GM19035 (cell line): ENCODE data around the gene POLR2M.

ENCODE experiments used
- ATAC-seq: cut with Tn5 transposase; IDR thresholded peaks from one replicate; pipeline ENCODE4 v1.9.1; 2021; ENCODE audit not compliant: unreplicated experiment

Gene POLR2M

DNA sequence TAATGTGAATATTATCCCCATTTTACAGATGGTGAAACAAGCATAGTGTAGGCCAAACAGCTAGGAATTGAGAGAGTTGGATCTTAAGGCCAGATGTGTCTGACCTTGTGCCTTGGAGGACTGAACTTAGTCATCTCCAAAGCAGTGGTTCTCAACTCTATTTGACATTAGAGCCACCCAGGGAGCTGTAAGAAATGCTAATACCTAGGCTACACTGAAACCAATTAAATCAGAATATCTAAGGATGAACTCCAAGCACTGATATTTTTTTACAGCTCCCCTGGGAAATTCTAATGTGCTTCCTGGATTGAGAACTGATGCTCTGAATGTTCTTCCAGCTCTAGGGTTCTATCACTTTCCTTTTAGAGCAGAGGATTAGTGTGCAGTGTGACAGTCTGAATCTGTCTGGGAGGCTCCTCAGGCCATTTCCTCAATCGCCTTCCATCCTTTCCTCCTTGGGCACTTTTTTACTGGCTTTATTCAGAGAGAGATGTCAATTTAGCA, 32.3 kb downstream of the POLR2M start:
- no peak for ATAC-seq

GRCh38 chr15:57740048-57740447, 33.5 kb downstream of the POLR2M start:
- no peak for ATAC-seq

DNA sequence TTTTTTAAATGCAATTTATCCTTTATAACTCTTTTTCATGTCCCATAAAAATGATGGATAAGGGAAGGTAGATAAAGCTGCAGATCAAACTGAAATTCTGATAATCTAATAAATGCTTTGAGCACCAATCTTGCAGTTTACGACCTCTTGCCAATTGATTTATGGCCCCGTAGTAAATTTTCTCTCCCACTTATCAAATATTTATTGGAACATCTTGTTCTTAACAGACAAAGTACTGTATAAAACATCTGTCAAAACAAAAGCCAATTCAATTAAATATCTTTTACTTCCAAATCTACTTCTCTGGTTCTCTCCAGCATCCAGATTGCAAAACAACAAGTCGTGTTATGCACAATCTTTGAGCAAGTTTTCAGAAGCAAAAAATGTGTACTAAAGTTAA, 34.6 kb downstream of the POLR2M start:
- no peak for ATAC-seq

DNA sequence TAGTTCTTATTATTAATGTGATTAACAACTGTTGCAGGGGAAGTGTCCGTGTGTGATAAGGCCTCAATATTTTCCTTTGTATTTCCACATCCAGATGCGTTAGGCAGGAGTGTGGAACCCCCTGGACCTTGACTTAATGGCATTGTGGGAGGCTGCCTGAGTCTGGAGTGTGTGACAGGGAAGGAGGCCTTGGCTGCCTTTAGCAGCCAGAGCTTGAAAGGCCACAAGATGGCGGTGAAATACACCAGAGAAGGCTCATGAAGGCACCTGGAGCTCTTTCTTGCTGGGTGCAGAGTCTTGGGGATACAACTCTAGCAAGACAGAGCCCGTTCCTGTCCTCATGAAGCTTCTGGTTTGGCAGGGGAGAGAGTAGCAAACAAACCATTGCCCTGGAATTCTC, 36.9 kb downstream of the POLR2M start:
- ATAC-seq = no peak

DNA sequence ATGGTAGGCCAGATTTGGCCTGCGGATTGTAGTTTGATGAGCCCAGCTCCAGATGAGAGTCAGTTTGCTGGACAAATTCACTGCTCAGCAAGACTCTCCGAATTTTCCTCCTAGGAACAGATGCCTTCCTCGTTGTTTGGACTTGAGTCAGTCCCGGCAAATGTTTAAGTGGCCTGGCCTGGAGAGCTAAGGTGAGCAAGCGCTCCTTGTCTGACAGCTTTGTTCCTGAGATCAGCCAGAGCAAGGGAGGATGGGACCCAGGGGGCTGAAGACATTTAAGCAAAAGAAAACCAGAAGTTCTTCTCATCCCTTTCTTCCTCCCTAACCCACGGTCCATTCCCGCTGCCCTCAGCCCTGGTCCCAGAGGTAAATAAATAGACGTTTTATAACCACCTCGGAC, 40.3 kb downstream of the POLR2M start:
- ATAC-seq = no peak

- no peak for ATAC-seq
These were observed 40.8 kb downstream of the POLR2M start for GRCh38 chr15:57747206-57747896.

- ATAC-seq = no peak
These were observed 44.8 kb downstream of the POLR2M start for GRCh38 chr15:57751177-57751800.

- no peak for ATAC-seq
These were observed 45.9 kb downstream of the POLR2M start for GRCh38 chr15:57752436-57752835.

GRCh38 chr15:57752840-57753239, 46.3 kb downstream of the POLR2M start:
- ATAC-seq = no peak

DNA sequence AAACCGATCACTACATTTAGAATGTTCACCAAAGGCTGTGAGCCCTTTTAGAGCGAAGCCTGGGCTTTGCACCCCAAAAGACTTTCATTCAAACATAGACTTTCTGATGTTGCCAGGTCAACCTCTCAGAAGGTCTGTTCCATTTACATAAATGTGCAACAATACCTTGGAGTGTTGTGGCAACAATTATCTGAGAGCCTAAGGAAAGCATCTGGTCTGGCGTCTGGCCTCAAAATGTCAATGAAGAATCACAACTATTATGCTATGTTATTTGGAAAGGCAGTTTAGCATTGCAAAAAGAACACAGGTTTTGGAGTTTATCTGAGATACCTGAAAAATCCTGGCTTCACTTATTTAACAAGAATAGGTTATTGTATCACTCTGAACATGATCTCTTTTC, 50.0 kb downstream of the POLR2M start:
- ATAC-seq = no peak

DNA sequence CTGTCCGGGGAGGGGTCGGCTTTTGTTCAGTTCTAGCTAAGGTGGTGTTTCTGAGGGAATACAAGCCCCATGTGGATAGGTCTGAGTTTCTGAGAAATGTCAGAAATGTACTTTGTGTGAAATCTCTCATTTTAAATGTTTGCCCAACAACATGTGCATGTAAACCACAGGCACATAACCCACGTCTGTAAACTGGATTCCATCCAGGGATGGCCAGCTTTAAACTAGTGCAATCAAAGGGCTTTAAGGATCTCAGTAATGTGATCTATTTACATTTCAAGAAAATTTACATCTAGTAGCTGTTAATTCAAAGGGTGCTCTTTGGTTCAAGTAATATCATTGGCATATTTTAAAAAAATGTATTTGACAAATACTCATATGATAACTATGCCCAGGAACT, 52.0 kb downstream of the POLR2M start:
- ATAC-seq = no peak

DNA sequence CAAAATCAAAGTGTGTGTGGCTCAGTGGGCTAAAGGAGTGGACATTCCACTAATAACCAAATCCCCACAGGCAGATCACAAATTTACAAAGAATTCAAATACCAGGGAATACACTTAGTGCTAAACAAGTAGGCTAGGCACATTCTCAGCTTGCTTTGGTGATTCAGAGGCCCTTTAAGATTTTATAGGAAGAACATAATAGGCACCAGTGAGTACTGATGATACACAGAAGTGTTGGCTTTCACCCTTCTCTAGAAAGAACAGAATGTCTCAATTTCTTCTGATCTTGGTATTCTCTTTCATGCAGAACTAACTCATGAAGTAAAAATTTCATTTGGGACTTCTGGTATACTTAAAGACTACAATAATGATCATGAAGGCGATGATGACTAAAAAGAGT, 55.0 kb downstream of the POLR2M start:
- ATAC-seq = no peak

DNA sequence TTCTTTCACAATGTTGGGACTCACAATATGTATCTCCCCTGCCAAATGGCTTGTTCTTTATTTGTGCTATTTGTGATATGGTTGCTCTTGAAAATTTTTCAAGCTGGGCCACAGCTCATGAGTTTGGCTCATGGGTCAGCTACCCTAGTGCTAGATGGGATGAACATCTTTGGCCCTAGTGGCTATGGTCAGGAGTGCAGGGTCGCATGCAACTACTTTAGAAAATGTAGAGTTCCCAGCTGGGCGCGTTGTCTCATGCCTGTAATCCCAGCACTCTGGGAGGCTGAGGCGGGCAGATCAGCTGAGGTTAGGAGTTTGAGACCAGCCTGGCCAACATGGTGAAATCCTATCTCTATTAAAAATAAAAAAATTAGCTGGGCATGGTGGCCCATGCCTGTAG, 55.8 kb downstream of the POLR2M start:
- ATAC-seq = no peak

GRCh38 chr15:57763176-57763964, 56.9 kb downstream of the POLR2M start:
- ATAC-seq = no peak
